GM12892 (cell line): ENCODE results near the gene ABCC4.

Experiments
- POLR2A ChIP-seq: IDR thresholded peaks from 2 replicates; pipeline ENCODE4 v1.6.1; 2011; ENCODE audit warnings: low read depth, low read length, control low read depth
- POLR2AphosphoS5 ChIP-seq: IDR thresholded peaks from 2 replicates; pipeline ENCODE4 v1.6.1; 2011; ENCODE audit warnings: low read depth, low read length, control low read depth
- TAF1 ChIP-seq: IDR thresholded peaks from 2 replicates; pipeline ENCODE4 v1.6.1; 2011; ENCODE audit warnings: low read depth, mild to moderate bottlenecking, control low read depth, low read length, borderline replicate concordance

GRCh38 chr13:95296326-95296925, 4.8 kb downstream of the ABCC4 start:
- TF ChIP-seq POLR2AphosphoS5, result no peak
- no peak for TF ChIP-seq POLR2A
- TF ChIP-seq TAF1, result no peak
